WTC11 (cell line): ENCODE measurements around the gene DTNB.

Experiments used
- JUN ChIP-seq: sonication (generic); formaldehyde crosslinking; IDR thresholded peaks from 2 replicates; pipeline ENCODE4 v1.8.0; 2023; ENCODE audit warnings: mild to moderate bottlenecking, missing genetic modification reagents
- KAT7 ChIP-seq: sonication (generic); formaldehyde crosslinking; IDR thresholded peaks from 2 replicates; pipeline ENCODE4 v1.8.1; 2023; ENCODE audit warnings: missing genetic modification reagents, mild to moderate bottlenecking, borderline replicate concordance
- TF ChIP-seq, protein P1 (sequence below): fragments of 200-600 bp; IDR thresholded peaks from 2 replicates; pipeline ENCODE4 v1.8.0; 2022; ENCODE audit warnings: antibody characterized with exemption
- TF ChIP-seq, protein P2 (sequence below): sonication (generic); formaldehyde crosslinking; IDR thresholded peaks from 2 replicates; pipeline ENCODE4 v1.8.0; 2023; ENCODE audit warnings: missing genetic modification reagents

DNA sequence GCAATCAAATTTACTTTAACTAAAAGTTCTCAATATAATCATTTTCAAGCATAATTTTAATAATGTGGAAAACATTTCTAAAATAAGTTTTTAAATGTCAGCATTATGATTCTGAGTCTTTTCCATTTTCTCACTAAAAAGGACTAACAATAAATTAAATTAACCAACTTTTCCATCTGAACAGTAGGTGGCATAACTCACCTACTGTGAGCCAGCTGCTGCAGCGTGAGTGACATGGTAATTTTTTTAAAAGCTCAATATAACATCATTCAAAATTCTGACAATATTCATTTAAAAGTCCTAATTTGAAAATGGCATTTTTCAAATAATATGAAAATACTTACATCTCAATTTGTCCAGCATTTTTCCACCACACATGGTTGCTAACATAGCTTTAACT lies 66.5 kb downstream of the DTNB start:
- TF ChIP-seq, protein P1, sequence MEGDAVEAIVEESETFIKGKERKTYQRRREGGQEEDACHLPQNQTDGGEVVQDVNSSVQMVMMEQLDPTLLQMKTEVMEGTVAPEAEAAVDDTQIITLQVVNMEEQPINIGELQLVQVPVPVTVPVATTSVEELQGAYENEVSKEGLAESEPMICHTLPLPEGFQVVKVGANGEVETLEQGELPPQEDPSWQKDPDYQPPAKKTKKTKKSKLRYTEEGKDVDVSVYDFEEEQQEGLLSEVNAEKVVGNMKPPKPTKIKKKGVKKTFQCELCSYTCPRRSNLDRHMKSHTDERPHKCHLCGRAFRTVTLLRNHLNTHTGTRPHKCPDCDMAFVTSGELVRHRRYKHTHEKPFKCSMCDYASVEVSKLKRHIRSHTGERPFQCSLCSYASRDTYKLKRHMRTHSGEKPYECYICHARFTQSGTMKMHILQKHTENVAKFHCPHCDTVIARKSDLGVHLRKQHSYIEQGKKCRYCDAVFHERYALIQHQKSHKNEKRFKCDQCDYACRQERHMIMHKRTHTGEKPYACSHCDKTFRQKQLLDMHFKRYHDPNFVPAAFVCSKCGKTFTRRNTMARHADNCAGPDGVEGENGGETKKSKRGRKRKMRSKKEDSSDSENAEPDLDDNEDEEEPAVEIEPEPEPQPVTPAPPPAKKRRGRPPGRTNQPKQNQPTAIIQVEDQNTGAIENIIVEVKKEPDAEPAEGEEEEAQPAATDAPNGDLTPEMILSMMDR: 0 out of 2 replicates have a peak, but pooled peaks have one; percentile 21
- no peak for TF ChIP-seq JUN (CRISPR knock-in tag)
- no peak for TF ChIP-seq KAT7 (CRISPR knock-in tag)
- TF ChIP-seq, protein P2, sequence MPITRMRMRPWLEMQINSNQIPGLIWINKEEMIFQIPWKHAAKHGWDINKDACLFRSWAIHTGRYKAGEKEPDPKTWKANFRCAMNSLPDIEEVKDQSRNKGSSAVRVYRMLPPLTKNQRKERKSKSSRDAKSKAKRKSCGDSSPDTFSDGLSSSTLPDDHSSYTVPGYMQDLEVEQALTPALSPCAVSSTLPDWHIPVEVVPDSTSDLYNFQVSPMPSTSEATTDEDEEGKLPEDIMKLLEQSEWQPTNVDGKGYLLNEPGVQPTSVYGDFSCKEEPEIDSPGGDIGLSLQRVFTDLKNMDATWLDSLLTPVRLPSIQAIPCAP (CRISPR knock-in tag): no peak
